GM21619 (cell line): Measurements from ENCODE around the gene RALB.

Source experiments
- ATAC-seq: cut with Tn5 transposase; IDR thresholded peaks from one replicate; pipeline ENCODE4 v1.9.1; 2021; ENCODE audit not compliant: unreplicated experiment

Gene RALB

GRCh38 chr2:120252225-120253020 is at the start of gene RALB:
Gene RALB, plus strand, starts transcription at chr2:120252852. Its CDS starts 25,813 bp downstream, at chr2:120278665.
- ATAC-seq, result peak; percentile 91

DNA sequence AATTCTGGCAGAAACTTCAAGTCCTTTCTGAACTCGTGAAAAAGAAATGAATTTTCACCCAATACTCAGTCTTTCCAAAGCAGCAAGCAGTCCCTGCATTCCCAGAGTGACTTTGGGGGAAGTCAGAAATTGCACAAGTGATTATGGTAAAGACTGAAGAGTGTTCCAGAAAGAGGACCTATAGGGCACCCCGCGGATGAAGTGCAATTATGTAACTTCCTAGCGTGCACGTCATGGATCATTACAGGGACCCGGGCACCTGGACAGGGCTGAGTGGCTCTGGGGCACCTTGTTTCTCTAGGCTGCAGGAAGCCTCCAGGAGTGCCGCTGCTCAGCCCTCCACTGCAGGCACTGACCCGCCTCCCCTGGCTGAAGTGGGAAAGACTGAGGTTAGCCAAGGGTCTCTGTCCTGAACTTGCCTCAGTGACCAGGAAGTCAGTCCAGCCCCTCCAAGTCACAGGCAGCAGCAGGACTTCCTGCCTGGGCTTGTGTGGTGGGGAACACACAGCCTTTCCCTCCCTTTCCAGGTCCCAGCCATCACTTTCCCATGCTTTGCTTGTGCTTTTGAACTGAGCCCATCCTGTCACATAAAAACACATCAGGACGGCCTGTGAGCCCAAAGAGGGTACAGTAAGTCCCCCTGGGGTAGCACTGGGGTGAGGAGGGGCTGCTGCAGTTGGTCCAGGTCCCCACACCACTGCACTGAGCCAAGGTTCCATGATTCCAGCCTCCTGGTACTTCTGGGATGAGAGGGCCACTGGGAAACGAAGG is 49.2 kb upstream of the RALB start:
- ATAC-seq, result no peak

DNA sequence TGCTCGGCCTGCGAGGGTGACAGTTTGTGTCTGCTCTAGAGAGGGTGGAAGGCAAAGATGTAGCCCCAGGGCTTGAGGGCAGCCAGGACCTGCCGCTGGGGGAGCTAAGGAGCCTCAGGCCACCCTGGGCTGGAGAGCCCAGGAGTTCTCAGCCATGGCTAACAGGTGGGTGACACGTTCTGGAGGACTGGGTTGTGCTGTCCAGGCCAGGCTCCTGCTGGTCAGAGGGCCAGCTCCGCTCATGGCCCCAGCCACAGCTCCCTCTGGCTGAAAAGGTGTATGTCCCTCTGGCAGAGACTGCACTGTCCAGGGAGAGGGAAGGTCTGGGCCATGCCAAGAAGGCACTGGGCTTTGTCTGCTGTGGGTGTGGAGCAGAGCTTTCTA is 48.6 kb upstream of the RALB start:
- ATAC-seq, result no peak

DNA sequence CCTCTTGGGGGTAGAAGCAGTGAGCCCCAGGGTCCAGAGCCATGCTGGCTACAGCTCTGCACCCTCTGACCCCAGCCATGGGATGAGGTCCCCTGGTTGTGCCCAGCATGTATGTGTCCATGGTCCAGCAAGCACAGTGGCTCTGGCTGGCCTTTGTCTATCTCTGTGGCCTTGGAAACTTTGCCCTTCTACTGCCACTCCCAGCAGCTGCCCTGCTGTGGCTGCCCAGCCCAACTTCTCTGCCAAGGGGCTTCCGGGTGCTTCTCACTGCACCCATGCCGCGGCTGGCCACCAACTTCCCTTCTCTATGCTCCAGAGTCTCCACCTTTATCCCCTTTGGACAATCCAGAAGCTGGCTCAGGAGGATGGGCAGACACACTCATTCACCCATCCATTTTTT is 48.2 kb upstream of the RALB start:
- no peak for ATAC-seq

DNA sequence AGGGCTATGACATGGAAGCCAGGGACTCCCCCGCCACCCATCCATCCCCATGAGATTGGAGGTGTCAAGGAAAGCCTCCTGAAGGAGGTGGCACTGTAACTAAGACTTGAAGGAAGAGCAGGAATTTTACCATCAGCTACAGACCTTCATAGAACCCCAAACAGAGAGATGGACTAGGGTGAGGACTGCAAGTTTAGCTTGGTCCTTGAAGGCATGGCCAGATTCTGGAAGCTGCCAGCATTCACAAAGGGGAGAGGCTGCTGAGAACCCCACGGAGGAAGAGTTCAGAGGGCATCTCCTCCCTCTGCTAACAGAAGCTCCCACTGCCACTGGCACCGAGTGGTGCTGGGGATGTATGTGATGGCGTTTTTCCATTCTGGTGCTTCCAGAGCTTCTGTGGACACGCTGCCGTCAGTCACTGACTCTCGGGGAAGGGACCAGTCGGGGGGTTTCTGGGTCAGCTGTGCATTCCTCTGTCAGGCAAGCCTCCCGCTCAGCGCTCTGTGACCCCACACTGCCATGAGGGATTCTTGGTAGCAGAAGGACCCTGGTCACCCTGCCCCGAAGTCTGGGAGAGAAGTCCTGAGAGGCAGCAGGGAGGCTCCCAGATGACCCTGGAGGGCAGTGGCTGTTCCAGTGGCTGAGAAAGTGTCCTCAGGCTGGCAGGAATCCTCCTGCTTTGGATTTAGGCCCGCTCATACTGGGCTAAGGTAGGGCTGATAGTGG is 47.5 kb upstream of the RALB start:
- ATAC-seq, result no peak

GRCh38 chr2:120206022-120206581 is 46.5 kb upstream of the RALB start:
- no peak for ATAC-seq

- ATAC-seq, result no peak
Measured at GRCh38 chr2:120208381-120209353, 44.0 kb upstream of the RALB start.

GRCh38 chr2:120209427-120210269 is 43.0 kb upstream of the RALB start:
- no peak for ATAC-seq

GRCh38 chr2:120210270-120210693 is 42.4 kb upstream of the RALB start:
- no peak for ATAC-seq

GRCh38 chr2:120218181-120218580 is 34.5 kb upstream of the RALB start:
- ATAC-seq, result no peak

DNA sequence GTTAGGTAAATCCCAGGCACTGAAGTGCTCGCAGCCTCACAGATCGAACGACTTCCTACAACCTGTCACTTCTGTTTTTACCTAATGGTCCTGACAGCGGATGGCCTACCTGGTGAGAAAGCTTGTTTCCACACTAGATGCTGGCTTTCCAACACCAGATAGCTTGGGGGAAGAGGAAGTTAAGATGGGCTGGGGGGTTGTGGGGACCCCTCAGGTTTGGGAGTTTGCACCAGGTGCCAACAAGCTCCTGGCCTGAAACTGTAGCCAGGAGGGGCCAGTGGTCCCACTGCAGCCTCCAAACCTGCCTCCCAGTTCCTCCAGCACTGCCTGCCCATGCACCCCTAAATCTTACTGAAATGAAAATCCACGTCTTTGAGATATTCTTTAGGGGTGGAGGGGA is 33.4 kb upstream of the RALB start:
- no peak for ATAC-seq

DNA sequence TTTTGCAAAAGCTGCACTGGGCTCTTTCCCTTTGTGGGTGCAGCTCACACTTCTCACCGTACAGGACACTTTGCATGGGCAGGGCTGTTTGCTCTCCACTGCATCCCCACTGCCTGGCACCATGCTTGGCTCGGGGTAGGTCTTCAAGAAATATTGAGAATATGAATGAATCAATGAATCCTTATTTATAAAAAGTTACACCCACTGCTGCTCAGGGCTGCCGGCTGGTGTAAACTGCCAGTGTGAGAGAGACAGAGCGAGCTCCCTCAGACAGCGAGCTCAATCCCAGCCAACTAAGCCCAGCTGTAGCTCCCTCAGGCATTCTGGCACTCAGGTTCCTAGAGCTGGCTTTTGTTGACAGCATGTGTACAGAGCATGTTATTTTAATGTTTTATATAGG is 32.9 kb upstream of the RALB start:
- ATAC-seq, result no peak

DNA sequence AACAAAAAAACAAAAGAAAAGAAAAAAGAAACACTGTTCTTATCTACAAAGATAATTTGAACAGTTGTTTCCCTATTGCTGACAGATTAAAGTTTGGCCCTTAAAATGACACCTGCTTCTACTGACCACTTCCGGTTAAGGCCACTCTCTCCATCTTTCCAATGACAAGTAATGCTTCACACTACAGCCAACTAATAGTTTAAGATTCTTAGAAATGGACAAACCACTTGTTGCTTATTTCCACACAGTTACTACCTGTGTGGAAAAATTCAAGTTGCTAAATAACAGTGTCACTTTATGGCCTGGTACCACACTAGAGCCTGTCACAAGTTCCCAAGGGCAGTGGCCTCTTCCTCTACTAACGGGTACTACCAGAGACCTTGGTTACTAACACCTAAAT is 31.9 kb upstream of the RALB start:
- no peak for ATAC-seq

DNA sequence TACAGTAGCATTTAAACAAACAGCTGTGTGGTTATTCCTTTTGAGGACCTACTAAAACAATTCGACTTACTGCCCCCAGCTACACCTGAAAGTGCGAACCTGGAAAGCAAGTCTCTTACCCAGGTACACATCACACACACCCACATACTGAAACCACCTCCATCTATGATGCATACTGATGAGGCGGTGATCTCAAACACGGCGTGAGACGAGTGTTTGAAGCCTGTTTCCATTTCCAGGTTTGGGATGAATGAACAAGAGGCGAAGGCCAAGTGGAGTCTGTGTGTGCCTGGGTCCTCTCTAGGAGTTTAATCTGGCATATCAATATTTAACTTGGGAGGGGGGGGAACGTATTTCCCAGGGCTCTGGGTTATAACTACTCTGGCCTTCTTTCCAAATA is 31.0 kb upstream of the RALB start:
- ATAC-seq, result no peak

DNA sequence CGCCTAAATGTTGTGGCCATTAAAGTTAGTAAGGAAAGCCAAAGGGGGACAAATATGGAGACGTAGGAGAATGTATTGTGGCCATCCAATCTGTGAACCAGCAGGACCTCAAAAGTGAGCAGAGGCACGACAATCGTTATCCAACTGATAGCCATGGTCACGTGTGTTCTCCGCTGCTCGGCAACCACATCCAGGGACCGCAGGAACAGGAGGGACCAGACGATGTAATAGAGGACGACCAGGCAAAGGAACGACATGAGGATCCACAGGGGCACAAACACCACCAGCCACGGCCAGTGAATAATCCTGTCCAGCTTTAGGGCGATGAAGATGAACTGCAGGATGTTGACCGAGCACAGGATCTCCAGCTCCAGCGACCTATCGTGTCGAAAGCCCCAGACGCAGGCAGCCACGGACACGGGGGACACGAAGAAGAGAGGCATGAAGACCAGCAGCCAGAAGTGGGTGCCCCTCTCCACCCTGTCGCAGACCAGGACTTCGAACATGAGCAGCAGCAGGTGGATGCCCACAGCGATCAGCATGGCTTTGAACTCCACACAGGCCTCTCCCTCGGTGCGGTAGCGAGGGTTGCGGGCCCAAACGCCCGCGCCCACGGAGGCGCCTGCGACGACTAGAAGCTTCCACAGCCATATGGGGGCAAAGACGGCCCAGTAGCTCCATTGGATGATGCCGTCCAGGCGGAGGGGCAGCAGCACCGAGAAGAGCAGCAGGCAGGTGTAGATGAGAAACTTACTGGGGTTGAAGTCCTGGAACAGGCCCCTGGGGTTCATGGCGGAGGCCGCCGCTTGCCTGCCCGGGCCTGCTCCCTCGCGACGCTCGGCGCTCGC is 30.2 kb upstream of the RALB start:
- ATAC-seq, result no peak

DNA sequence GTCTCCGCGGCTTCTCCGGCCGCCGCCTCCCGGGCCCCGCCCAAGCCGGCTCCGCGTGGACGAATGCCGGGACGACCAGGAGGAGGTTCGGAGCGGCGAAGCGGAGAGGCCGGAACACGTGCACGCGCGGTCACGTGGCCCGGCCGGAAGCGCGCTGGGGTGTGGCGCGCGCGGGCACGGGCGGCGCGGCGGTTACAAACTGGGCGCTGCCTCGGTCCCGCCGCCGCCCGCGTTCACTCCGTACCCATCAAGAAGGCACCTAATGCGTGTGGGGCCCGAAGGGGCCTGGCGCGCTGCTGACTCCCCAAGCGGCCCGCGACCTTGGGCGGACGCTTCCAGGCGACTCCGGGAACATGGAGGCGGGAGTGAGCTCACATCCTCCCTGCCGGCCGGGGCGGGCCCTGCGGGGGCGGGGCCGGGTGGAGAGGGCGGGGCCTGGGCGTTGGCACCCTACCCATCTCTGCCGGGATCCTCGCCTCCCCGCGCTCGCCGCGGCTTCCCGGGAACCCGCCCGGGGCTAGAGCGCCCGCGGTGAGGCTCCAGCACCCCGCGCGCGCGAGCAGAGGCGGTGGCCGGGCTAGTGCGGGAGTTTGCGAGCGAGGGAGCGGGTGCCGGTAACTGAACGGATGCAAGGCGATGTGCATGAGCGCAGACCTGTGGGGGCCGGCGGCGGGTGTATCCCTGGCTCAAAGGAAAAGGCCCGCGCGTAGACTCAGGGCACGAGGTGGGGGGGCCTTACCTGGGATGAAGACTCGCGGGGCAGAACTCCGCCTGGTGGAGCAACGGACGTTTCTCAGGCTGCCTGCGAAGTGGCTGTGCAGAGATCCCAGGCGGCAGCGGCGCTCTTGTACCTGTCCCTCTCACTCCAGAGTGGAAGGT is 29.4 kb upstream of the RALB start, which contains the start of gene TMEM185B:
TMEM185B (minus strand) TSS at position 367 of the 879 bp plus-strand sequence. CDS start 424 bp downstream, outside the sequence.
- ATAC-seq, result peak; percentile 86

GRCh38 chr2:120224256-120224655 is 28.4 kb upstream of the RALB start:
- no peak for ATAC-seq
